GM12878 (cell line): ENCODE results near the gene STAT3. TPM values are rescaled to one million over a fixed set of nuclear protein-coding genes. Genes with fewer than 3 reads are reported as not detected.
A peak's percentile ranks its signal among the peaks of the same experiment; 100 is the strongest.

Experiments
- ATAC-seq: fragments of 200-7000 bp; cut with Tn5 transposase; 3 replicates; pipeline ENCODE4 v1.9.1; 2020; ENCODE audit warnings: mild to moderate bottlenecking, moderate library complexity
- BruUV-seq: library from RNA; stranded (reverse); fragments of 400-500 nt; replicated peaks from 2 replicates; lab custom pipeline; 2021; lab: Mats Ljungman, UMichigan
- CTCF ChIA-PET: fragments of 300-600 bp; sonication (Branson Sonifier 250); formaldehyde crosslinking; extraction: SDS; loops from one replicate; lab custom pipeline; 2021; ENCODE audit warnings: inconsistent platforms; lab: Yijun Ruan, JAX
- POLR2A ChIA-PET: fragments of 350-600 bp; formaldehyde crosslinking; extraction: SDS; loops from one replicate; lab custom pipeline; 2021; ENCODE audit warnings: inconsistent platforms; lab: Charles Lee
- RAD21 ChIA-PET: fragments of 300-600 bp; sonication (Branson Sonifier 250); formaldehyde crosslinking; loops from one replicate; lab custom pipeline; 2023; ENCODE audit warnings: antibody characterized with exemption; ENCODE audit not compliant: unreplicated experiment; lab: Charles Lee
- SMC1A ChIA-PET: fragments of 300-600 bp; sonication (Branson Sonifier 250); formaldehyde crosslinking; loops from one replicate; lab custom pipeline; 2023; ENCODE audit not compliant: unreplicated experiment, uncharacterized antibody; lab: Charles Lee
- DNase-seq: peaks from one replicate; pipeline ENCODE4 v3.0.0-alpha.2; 2011; ENCODE audit warnings: low read depth, low spot score
- FAIRE-seq: peaks from 3 replicates; lab custom pipeline; 2011; peaks lifted over from hg19 to GRCh38; lab: Jason Lieb, UNC
- H2AFZ ChIP-seq: 2 replicates; pipeline ENCODE4 v1.6.0; 2011; ENCODE audit warnings: low read depth, low read length, control low read depth; ENCODE audit not compliant: control insufficient read depth
- H3K27ac ChIP-seq: 2 replicates; pipeline ENCODE4 v1.5.1; 2011; ENCODE audit warnings: control low read depth; ENCODE audit not compliant: control insufficient read depth, insufficient read depth
- H3K27me3 ChIP-seq, 2 experiments: replicated peaks in 1 of 2; 2 replicates each; pipeline versions ENCODE4 v1.6.0 to v1.6.1; 2011; ENCODE audit warnings: low read length in 1 of 2; ENCODE audit not compliant: control insufficient read depth in 2 of 2, insufficient read depth in 2 of 2
- H3K36me3 ChIP-seq, 2 experiments: 2 replicates each; pipeline ENCODE4 v1.5.1; 2011; ENCODE audit warnings: low read length in 1 of 2; ENCODE audit not compliant: control insufficient read depth in 2 of 2, insufficient read depth in 2 of 2
- H3K4me1 ChIP-seq: 2 replicates; pipeline ENCODE4 v1.6.1; 2011; ENCODE audit warnings: mild to moderate bottlenecking, low read length, moderate library complexity, mixed read lengths; ENCODE audit not compliant: control insufficient read depth, insufficient read depth
- H3K4me2 ChIP-seq: 2 replicates; pipeline ENCODE4 v1.6.0; 2011; ENCODE audit warnings: control low read depth; ENCODE audit not compliant: control insufficient read depth, insufficient read depth
- H3K4me3 ChIP-seq: fragments of 200-600 bp; sonication (generic); 2 replicates; pipeline ENCODE4 v1.5.1; 2016
- H3K79me2 ChIP-seq: 2 replicates; pipeline ENCODE4 v1.6.0; 2011; ENCODE audit warnings: low read length; ENCODE audit not compliant: control insufficient read depth, insufficient read depth
- H3K9ac ChIP-seq: 2 replicates; pipeline ENCODE4 v1.8.0; 2011; ENCODE audit warnings: low read length, control low read depth, mixed read lengths; ENCODE audit not compliant: control insufficient read depth, insufficient read depth
- H3K9me3 ChIP-seq: replicated peaks from 3 replicates; pipeline ENCODE4 v1.5.1; 2011; ENCODE audit warnings: mild to moderate bottlenecking, low read length; ENCODE audit not compliant: control insufficient read depth, insufficient read depth
- H4K20me1 ChIP-seq: 2 replicates; pipeline ENCODE4 v1.6.0; 2011; ENCODE audit not compliant: control insufficient read depth, insufficient read depth
- CBFB ChIP-seq: IDR thresholded peaks from 2 replicates; pipeline ENCODE4 v1.6.1; 2016; ENCODE audit warnings: antibody characterized with exemption, low read depth
- CBX5 ChIP-seq: sonication (generic); IDR thresholded peaks from 2 replicates; pipeline ENCODE4 v1.6.1; 2016; ENCODE audit warnings: low read depth, moderate library complexity, mild to moderate bottlenecking, inconsistent platforms
- JUND ChIP-seq: IDR thresholded peaks from 2 replicates; pipeline ENCODE4 v1.6.1; 2012; ENCODE audit warnings: low read depth, mild to moderate bottlenecking, low read length, improper control_type of control experiment, moderate library complexity
- whole genome bisulfite sequencing: methylation state at CpG from one replicate; pipeline ENCODE4 v1.1.6; 2016; ENCODE audit warnings: low lambda C conversion rate; ENCODE audit not compliant: insufficient replicate concordance, insufficient coverage; ENCODE audit errors: missing lambda C conversion rate; 5-methylcytosine and 5-hydroxymethylcytosine counted together
- in situ Hi-C: fragments of 300-500 bp; cut with MboI; formaldehyde crosslinking; loops from 9 replicates; pipeline ENCODE4 v1.14.3; 2018; ENCODE audit warnings: mixed read lengths
- intact Hi-C: fragments of 100-400 bp; cut with micrococcal nuclease; formaldehyde crosslinking; loops from one replicate; pipeline ENCODE4 v1.14.2; 2022; ENCODE audit not compliant: unreplicated experiment
- polyA plus RNA-seq, 11 experiments: library from polyadenylated mRNA; depleted of rRNA in 4 of 11; unstranded in 6 of 11; stranded (reverse) in 5 of 11; fragments of >200 nt; fragmentation: Nextera tagmentation in 4 of 11; fragmentation: Illumina TruSeq in 1 of 11; extraction: Ambion mirVana in 4 of 11; extraction: Trizol in 1 of 11; gene quantifications; 1 replicate in 1 of 11; 2 replicates in 10 of 11; pipeline versions ENCODE4 v1.2.1 to v1.2.3, GENCODE V29; 2011 to 2016; ENCODE audit warnings: inconsistent platforms in 2 of 11, missing spikeins in 2 of 11, low read depth in 1 of 11
- total RNA-seq, 4 experiments: library from RNA; depleted of rRNA in 3 of 4; stranded (reverse); fragments of >200 nt in 3 of 4; fragmentation: Illumina TruSeq in 1 of 4; extraction: Trizol in 1 of 4; gene quantifications; 2 replicates each; pipeline versions ENCODE4 v1.2.1 to v1.2.3, GENCODE V29; 2013 to 2021
- TF ChIP-seq, protein P1 (sequence below): fragments of 450-650 bp; IDR thresholded peaks from 2 replicates; pipeline ENCODE4 v1.6.1; 2017; ENCODE audit warnings: borderline replicate concordance
- TF ChIP-seq, protein P2 (sequence below): fragments of 450-650 bp; formaldehyde crosslinking; IDR thresholded peaks from 2 replicates; pipeline ENCODE4 v1.4.0; 2022; ENCODE audit warnings: mild to moderate bottlenecking, moderate library complexity
- TF ChIP-seq, protein P3 (sequence below): IDR thresholded peaks from 2 replicates; pipeline ENCODE4 v1.6.1; 2011; ENCODE audit warnings: borderline replicate concordance, low read depth, mild to moderate bottlenecking, moderate library complexity, mixed read lengths, low read length; ENCODE audit not compliant: insufficient read depth; ENCODE audit errors: extremely low read length
- TF ChIP-seq, protein P4 (sequence below): fragments of 450-650 bp; formaldehyde crosslinking; IDR thresholded peaks from 2 replicates; pipeline ENCODE4 v1.5.0; 2022; ENCODE audit warnings: mild to moderate bottlenecking, missing genetic modification characterization

STAT3 gene
- total and polyA plus RNA-seq, 10 of the 15 experiments (the other 5 are each of a cell fraction or from before 2014, with no cell fraction given), result 18.4 to 96.4 (median 60.9) TPM

DNA sequence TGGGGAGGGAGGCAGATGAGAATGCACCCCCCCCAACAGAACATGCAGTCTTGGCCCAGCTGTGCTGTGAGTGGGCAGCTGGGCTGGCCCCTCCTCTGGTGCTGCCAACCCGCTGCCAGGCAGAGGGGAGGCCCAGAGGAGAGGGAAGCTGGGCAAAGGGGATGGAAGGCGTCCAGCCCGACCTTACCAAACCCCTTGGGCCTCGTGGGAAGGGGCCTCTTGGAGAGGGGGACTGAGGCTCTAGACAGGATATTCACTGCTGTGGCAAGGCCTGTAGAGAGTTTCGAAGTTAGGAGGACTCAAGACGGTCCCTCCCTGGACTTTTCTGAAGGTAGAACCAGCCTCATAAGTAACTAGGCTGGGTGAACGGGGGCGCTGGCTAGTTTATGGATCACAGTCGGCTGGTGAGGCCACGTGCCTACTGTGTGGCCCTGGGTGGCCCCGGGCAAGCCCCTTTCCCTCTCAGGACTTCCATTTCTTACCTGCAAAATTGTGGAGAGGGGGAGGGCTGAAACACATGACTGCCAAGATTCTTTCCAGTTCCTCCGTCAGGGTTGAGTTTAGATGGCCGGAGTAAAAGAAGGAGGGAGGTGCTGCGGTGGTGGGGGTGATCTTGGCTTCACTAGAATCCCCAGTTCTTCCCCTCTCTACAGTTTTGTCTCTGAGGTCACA, 100.8 kb downstream of the STAT3 start (continued):
- TF ChIP-seq, protein P1, sequence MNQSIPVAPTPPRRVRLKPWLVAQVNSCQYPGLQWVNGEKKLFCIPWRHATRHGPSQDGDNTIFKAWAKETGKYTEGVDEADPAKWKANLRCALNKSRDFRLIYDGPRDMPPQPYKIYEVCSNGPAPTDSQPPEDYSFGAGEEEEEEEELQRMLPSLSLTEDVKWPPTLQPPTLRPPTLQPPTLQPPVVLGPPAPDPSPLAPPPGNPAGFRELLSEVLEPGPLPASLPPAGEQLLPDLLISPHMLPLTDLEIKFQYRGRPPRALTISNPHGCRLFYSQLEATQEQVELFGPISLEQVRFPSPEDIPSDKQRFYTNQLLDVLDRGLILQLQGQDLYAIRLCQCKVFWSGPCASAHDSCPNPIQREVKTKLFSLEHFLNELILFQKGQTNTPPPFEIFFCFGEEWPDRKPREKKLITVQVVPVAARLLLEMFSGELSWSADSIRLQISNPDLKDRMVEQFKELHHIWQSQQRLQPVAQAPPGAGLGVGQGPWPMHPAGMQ, result no peak
- peak; percentile 80 for TF ChIP-seq JUND

DNA sequence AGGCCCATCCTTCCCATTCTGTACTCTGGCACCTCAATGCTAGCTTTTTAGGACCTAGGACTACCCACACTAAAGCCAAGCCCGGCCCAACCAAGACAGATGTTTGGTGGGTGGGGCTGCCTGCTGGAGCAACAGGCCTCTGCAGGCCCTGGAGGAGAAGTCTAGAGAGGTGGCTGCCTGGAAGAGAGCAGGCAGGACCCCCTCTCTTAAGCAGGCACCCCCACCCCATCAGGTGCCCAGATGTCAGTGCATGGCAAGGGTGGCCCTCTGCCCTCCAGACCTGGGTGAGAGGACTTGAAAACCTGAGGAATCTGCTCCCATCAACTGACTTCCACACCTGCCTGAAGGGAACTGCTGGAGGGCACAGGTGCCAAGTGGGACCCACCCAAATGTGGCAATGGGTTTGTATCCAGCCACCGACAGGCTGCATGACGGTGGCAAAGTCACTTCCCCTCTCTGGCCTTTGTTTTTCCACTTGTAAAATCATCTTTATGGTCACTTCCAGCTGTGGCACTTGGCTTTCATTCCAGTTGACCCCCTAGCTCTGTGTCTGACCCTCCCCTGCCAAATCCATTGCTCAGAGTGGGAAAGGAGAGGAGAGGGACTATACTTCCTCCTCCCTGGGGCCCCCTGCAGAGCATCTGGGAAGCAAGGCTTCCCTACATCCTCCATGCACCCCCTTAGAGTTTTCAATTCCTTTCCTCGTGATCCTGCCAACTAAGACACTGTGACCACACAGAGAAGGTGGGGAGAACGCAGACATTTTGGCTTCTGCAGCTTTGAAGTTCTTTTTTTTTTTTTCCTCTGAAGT, 101.6 kb downstream of the STAT3 start:
- Histone ChIP-seq H3K27me3 (no peaks in the 10 kb centered on the region), H2AFZ (no peak overlapping the region; the same call in 1 of the 2 replicates), H3K36me3 (no peaks in the 10 kb centered on the region), H3K9ac (peak overlapping the region; percentile 90), H3K79me2 (peaks cover 38% of the 10 kb centered on the region), H3K4me2 (peak overlapping the region; percentile 88), H3K4me3 (peak overlapping the region; percentile 91), H4K20me1 (no peaks in the 10 kb centered on the region), H3K9me3 (no peaks in the 10 kb centered on the region), H3K4me1 (peaks cover 23% of the 10 kb centered on the region), H3K27ac (no peak overlapping the region; the same call in 1 of the 2 replicates)
- FAIRE-seq (no peak), ATAC-seq (no peak), DNase-seq (no peak)
- RAD21 ChIA-PET, result interaction anchor here (1.0 to 4.1 kb wide), 5 partner anchors 18 to 116 kb away, joined by 3 to 21 read pairs (median 3); no protein-coding TSS in a partner anchor
- BruUV-seq, result TSS peak; percentile 73
- CTCF ChIA-PET, result interaction anchor here (0.9 to 2.7 kb wide), 6 partner anchors 7 to 116 kb away, joined by 3 to 14 read pairs (median 3); partner anchors contain the start of gene STAT3
- intact Hi-C loops, result loop anchor here (5.0 kb wide), 1 partner anchor 104 kb away; the partner anchor contains the start of gene KCNH4
- POLR2A ChIA-PET, result interaction anchor here (0.5 to 1.8 kb wide), 7 partner anchors 9 to 611 kb away, joined by 3 to 8 read pairs (median 4); partner anchors contain the start of genes STAT3 and STAT5B
- in situ Hi-C loops, result no loop called here
- SMC1A ChIA-PET, result interaction anchor here (0.9 to 1.5 kb wide), 4 partner anchors 9 to 69 kb away, joined by 3 to 4 read pairs (median 4); no protein-coding TSS in a partner anchor
- 16% methylated on average over 5 of the region's 5 CpGs for WGBS
- TF ChIP-seq CBX5 (no peak), CBFB (no peak)
- TF ChIP-seq, protein P2, sequence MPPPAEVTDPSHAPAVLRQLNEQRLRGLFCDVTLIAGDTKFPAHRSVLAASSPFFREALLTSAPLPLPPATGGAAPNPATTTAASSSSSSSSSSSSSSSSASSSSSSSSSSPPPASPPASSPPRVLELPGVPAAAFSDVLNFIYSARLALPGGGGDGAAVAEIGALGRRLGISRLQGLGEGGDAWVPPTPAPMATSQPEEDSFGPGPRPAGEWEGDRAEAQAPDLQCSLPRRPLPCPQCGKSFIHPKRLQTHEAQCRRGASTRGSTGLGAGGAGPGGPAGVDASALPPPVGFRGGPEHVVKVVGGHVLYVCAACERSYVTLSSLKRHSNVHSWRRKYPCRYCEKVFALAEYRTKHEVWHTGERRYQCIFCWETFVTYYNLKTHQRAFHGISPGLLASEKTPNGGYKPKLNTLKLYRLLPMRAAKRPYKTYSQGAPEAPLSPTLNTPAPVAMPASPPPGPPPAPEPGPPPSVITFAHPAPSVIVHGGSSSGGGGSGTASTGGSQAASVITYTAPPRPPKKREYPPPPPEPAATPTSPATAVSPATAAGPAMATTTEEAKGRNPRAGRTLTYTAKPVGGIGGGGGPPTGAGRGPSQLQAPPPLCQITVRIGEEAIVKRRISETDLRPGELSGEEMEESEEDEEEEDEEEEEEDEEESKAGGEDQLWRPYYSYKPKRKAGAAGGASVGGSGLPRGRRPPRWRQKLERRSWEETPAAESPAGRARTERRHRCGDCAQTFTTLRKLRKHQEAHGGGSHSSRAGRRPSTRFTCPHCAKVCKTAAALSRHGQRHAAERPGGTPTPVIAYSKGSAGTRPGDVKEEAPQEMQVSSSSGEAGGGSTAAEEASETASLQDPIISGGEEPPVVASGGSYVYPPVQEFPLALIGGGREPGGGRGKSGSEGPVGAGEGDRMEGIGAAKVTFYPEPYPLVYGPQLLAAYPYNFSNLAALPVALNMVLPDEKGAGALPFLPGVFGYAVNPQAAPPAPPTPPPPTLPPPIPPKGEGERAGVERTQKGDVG (CRISPR knock-in tag), result no peak
- TF ChIP-seq, protein P3, sequence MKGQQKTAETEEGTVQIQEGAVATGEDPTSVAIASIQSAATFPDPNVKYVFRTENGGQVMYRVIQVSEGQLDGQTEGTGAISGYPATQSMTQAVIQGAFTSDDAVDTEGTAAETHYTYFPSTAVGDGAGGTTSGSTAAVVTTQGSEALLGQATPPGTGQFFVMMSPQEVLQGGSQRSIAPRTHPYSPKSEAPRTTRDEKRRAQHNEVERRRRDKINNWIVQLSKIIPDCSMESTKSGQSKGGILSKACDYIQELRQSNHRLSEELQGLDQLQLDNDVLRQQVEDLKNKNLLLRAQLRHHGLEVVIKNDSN, result no peak
- TF ChIP-seq, protein P4, sequence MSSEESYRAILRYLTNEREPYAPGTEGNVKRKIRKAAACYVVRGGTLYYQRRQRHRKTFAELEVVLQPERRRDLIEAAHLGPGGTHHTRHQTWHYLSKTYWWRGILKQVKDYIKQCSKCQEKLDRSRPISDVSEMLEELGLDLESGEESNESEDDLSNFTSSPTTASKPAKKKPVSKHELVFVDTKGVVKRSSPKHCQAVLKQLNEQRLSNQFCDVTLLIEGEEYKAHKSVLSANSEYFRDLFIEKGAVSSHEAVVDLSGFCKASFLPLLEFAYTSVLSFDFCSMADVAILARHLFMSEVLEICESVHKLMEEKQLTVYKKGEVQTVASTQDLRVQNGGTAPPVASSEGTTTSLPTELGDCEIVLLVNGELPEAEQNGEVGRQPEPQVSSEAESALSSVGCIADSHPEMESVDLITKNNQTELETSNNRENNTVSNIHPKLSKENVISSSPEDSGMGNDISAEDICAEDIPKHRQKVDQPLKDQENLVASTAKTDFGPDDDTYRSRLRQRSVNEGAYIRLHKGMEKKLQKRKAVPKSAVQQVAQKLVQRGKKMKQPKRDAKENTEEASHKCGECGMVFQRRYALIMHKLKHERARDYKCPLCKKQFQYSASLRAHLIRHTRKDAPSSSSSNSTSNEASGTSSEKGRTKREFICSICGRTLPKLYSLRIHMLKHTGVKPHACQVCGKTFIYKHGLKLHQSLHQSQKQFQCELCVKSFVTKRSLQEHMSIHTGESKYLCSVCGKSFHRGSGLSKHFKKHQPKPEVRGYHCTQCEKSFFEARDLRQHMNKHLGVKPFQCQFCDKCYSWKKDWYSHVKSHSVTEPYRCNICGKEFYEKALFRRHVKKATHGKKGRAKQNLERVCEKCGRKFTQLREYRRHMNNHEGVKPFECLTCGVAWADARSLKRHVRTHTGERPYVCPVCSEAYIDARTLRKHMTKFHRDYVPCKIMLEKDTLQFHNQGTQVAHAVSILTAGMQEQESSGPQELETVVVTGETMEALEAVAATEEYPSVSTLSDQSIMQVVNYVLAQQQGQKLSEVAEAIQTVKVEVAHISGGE, result no peak
